Ovary (tissue), 9 donors: ENCODE measurements around the gene GNA14. TPM values are rescaled to one million over a fixed set of nuclear protein-coding genes. Genes with fewer than 3 reads are reported as not detected.

ENCODE experiments used
- DNase-seq, 5 donors: peaks; one replicate each; pipeline ENCODE4 v3.0.0-alpha.2; 2019 to 2020
- H3K27ac ChIP-seq, 2 donors: fragments of 200-600 bp; one replicate each; pipeline versions ENCODE4 v1.5.1 to v1.8.0; 2019 to 2022
- H3K27me3 ChIP-seq: fragments of 200-600 bp; one replicate; pipeline ENCODE4 v1.8.0; 2022
- H3K36me3 ChIP-seq: fragments of 200-600 bp; sonication (generic); one replicate; pipeline ENCODE4 v1.5.1; 2019
- H3K4me1 ChIP-seq: one replicate; pipeline ENCODE4 v1.8.1; 2013; ENCODE audit warnings: mild to moderate bottlenecking, moderate library complexity; ENCODE audit not compliant: insufficient read depth
- H3K4me3 ChIP-seq: fragments of 200-600 bp; sonication (generic); one replicate; pipeline ENCODE4 v1.5.1; 2017
- H3K9me3 ChIP-seq, 2 donors: fragments of 200-600 bp in 1 of 2; sonication (generic) in 1 of 2; one replicate each; pipeline versions ENCODE4 v1.5.1 to v1.8.1; 2013 to 2019; ENCODE audit warnings: mild to moderate bottlenecking in 1 of 2, moderate library complexity in 1 of 2
- EP300 ChIP-seq: sonication (generic); formaldehyde crosslinking; IDR thresholded peaks from one replicate; pipeline ENCODE4 v1.6.1; 2017; ENCODE audit warnings: antibody characterized with exemption
- POLR2A ChIP-seq: fragments of 450-650 bp; IDR thresholded peaks from one replicate; pipeline ENCODE4 v1.6.1; 2017; ENCODE audit warnings: antibody characterized with exemption, mild to moderate bottlenecking, moderate library complexity
- WGBS, 3 donors: extraction: QIAGEN DNeasy Blood & Tissue Kit in 1 of 3; methylation state at CpG; one replicate each; pipeline versions ENCODE4 v1.1.5 to v1.1.7; 2013 to 2017; 5-methylcytosine and 5-hydroxymethylcytosine counted together
- intact Hi-C, 4 donors: fragments of 100-400 bp; cut with DNase I; formaldehyde crosslinking; loops; one replicate each; pipeline versions ENCODE4 v1.11.0 to v1.15.1; 2022 to 2023
- polyA plus RNA-seq, 2 donors: library from polyadenylated mRNA; stranded (reverse); fragments of 200-250 nt in 1 of 2; fragments of 350-450 nt in 1 of 2; fragmentation: Illumina TruSeq in 1 of 2; extraction: RNeasy Lipid Tissue Mini Kit (QIAGEN cat#74804) in 1 of 2; gene quantifications; one replicate each; pipeline ENCODE4 v1.2.3, GENCODE V29; 2013 to 2014
- total RNA-seq, 7 donors: library from RNA; depleted of rRNA in 2 of 7; stranded (reverse); fragments of >200 nt in 2 of 7; fragmentation: NEBNext Ultra II Directional in 3 of 7; extraction: Animal tissue kit (Norgen Biotek cat#: 25700) in 3 of 7; gene quantifications; one replicate each; pipeline versions ENCODE4 v1.1.0 to v1.2.4, GENCODE V29; 2016 to 2023
- TF ChIP-seq, protein P1 (sequence below), 3 donors: fragments of 450-650 bp in 2 of 3; fragments of 200-600 bp in 1 of 3; IDR thresholded peaks; one replicate each; pipeline versions ENCODE4 v1.5.1 to v1.8.0; 2016 to 2022; ENCODE audit warnings: antibody characterized with exemption in 3 of 3, mild to moderate bottlenecking in 1 of 3
- donor health status: DM: no; HTN: no; CAD: no; lungs with moderate emphysema.
- donor health status: DM: no; HTN: no; CAD: no.
- donor health status: Bipolar disorder and iron deficiency.
- donor health status: DM: yes; HTN: yes; CAD: no.
- donor health status: DM: no; HTN: no; CAD: no.
- donor health status: DM: yes; HTN: yes; CAD: no.

The GNA14 gene
- total and polyA plus RNA-seq, 9 donors: 4.9 to 9.9 (median 7.6) TPM

DNA sequence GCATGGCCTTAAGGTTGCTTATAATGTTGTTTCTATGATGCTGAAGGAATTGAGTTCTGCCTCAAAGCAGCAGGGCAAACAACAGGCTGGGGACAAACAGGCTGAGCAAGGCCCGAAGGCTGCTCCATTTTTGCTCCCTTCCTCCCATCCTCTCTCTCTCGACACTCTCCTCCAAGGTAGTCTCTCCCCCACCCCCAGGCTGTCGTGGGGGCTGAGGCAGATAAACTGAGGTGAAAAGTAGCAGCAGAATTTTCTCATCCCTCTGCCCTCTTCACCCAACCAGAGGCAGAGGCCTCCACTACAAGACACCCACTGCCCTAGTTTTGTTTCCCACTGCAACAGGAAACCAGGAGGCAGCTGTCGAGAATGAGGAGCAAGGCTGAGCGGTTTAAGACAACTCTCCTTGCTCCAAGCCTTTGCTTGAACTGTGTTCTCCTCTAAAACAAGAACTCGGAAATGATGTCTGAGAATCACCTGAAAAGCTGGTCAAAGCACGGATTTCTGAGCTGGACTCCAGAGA is 13.5 kb upstream of the GNA14 start:
- Histone ChIP-seq H3K27me3 (no peaks in the 10 kb centered on the region), H3K27ac (no peak overlapping the region), H3K36me3 (no peaks in the 10 kb centered on the region), H3K9me3 (no peaks in the 10 kb centered on the region), H3K4me1 (no peaks in the 10 kb centered on the region), H3K4me3 (no peak overlapping the region)
- TF ChIP-seq POLR2A: no peak
- TF ChIP-seq, protein P1, sequence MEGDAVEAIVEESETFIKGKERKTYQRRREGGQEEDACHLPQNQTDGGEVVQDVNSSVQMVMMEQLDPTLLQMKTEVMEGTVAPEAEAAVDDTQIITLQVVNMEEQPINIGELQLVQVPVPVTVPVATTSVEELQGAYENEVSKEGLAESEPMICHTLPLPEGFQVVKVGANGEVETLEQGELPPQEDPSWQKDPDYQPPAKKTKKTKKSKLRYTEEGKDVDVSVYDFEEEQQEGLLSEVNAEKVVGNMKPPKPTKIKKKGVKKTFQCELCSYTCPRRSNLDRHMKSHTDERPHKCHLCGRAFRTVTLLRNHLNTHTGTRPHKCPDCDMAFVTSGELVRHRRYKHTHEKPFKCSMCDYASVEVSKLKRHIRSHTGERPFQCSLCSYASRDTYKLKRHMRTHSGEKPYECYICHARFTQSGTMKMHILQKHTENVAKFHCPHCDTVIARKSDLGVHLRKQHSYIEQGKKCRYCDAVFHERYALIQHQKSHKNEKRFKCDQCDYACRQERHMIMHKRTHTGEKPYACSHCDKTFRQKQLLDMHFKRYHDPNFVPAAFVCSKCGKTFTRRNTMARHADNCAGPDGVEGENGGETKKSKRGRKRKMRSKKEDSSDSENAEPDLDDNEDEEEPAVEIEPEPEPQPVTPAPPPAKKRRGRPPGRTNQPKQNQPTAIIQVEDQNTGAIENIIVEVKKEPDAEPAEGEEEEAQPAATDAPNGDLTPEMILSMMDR (IDR thresholded peaks at IDR 0.05): no peak
- intact Hi-C loops: no loop called here
- DNase-seq: no peak
- 71 to 80% (median 77%) methylated on average over 7 of the region's 7 CpGs for WGBS, 3 donors

- H3K4me3 ChIP-seq: no peak overlapping the region
- no peaks in the 10 kb centered on the region for H3K9me3 ChIP-seq
- H3K36me3 ChIP-seq: no peaks in the 10 kb centered on the region
- TF ChIP-seq POLR2A (no peak), EP300 (no peak)
- TF ChIP-seq, protein P1 (IDR thresholded peaks at IDR 0.05): no peak
- H3K4me1 ChIP-seq: no peaks in the 10 kb centered on the region
- H3K27me3 ChIP-seq: no peaks in the 10 kb centered on the region
- intact Hi-C loops: no loop called here
- no peak overlapping the region for H3K27ac ChIP-seq
- DNase-seq: no peak
- WGBS, 3 donors: 95 to 97% (median 97%) methylated on average over 5 of the region's 5 CpGs
These were observed 11.8 kb upstream of the GNA14 start for GRCh38 chr9:77659926-77660325.

DNA sequence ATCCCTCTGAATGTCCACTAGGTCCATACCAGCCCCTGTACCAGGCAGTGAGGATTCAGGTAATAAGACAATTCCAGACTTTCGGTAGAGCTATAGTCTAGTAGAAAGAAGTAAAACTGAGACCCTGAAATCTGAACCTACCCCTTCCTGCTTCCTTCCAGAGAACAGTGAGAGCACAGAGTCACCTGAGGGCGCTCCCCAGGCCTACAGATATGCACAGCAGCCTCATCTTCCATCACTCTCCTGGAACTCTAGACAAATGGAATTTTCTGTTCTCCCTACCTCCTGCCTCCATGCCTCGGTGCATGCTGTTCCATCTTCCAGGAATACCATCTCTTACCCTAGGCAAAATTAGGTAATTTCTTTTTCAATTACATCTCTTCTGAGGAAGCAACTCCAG is 3.1 kb upstream of the GNA14 start:
- Histone ChIP-seq H3K9me3 (no peaks in the 10 kb centered on the region), H3K4me1 (peaks cover 5% of the 10 kb centered on the region), H3K27ac (no peak overlapping the region), H3K4me3 (no peak overlapping the region), H3K36me3 (no peaks in the 10 kb centered on the region), H3K27me3 (no peaks in the 10 kb centered on the region)
- no peak for DNase-seq
- WGBS, 3 donors: 93 to 97% (median 94%) methylated on average over 3 of the region's 3 CpGs
- no peak for TF ChIP-seq POLR2A
- TF ChIP-seq, protein P1 (IDR thresholded peaks at IDR 0.05): no peak
- no peak for TF ChIP-seq EP300
- intact Hi-C loops: no loop called here

DNA sequence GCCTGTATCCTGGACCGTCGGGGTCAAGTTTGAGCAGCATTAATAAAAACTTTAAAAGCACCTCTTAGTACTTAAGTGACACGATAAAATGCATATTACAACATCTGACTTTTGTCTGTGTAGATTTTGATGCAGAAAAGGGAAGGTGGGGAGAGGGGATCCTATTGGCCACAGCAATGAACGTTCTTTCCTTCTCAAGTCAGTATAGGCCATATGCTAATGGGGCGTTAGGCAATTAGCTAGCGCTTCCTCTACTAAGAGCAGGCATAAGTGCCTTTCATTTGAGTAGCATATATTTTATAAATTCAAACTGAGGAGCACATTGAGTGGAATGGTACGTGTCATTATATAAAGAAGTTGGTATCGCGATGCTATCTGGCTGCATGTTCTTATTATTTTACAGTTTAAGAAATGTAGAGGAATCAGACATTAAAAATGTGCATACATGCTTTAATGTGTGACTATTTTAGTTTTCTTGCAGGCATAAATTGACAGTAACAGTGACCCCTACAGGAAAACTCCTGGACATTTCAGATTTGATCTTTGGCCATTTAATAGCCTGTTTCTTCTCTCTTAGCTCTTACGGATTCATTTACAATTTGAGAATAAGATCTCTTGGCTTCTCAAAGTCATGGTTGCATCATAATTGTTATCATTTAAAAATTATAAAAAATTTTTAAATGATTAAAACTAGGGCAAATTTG is 1.1 kb upstream of the GNA14 start:
- 42 to 51% (median 44%) methylated on average over 10 of the region's 10 CpGs for WGBS, 3 donors
- H3K4me3 ChIP-seq: peak overlapping the region; percentile 52
- H3K27ac ChIP-seq: peak overlapping the region in 1 of 2 donors; percentile 37
- no peaks in the 10 kb centered on the region for H3K27me3 ChIP-seq
- H3K4me1 ChIP-seq: peaks cover 8% of the 10 kb centered on the region
- TF ChIP-seq, protein P1 (IDR thresholded peaks at IDR 0.05): peak in 2 of 3 donors; percentile 20 to 51
- TF ChIP-seq EP300: no peak
- intact Hi-C loops: loop anchor here in 3 of 4 donors (5.0 to 10.0 kb wide), 3 partner anchors 157 to 192 kb away; no protein-coding TSS in a partner anchor
- no peaks in the 10 kb centered on the region for H3K9me3 ChIP-seq
- no peaks in the 10 kb centered on the region for H3K36me3 ChIP-seq
- no peak for DNase-seq
